Measurements from ENCODE around the gene TRAT1. TPM values are rescaled to one million over a fixed set of nuclear protein-coding genes. Genes with fewer than 3 reads are reported as not detected.

TRAT1 gene
- total RNA-seq, 2 donors from 2014 or later = 0.62 to 1.3 TPM

DNA sequence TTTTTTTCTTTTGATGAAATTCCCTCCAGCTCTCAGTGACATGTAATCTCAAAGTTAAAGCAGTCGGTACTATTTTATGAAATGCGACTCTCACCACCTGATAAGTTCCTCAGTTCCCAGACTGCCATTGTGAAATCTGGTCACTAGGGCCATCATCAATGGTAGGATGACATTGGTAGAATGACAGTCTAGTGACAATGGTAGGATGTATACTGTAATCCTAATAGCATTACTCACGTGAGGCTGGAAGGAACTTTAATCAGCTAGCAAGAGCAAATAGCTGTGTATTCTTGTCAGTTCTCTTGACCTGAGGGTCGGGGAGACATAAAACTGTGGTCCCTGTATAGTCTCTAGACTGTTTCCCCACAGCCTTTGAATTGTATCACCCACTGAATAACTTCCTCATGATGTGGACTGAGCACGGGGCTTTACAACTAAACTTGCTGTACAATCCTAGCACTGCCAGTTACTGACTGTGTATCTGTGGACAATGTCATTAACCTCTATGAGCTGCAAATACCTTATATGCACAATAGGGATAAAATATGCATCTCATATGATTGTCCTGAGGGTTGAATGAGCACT is 23.2 kb downstream of the TRAT1 start:
- DNase-seq (ENCODE audit: low spot score) = no peak
- intact Hi-C loops (cut with DNase I) = no loop called here

DNA sequence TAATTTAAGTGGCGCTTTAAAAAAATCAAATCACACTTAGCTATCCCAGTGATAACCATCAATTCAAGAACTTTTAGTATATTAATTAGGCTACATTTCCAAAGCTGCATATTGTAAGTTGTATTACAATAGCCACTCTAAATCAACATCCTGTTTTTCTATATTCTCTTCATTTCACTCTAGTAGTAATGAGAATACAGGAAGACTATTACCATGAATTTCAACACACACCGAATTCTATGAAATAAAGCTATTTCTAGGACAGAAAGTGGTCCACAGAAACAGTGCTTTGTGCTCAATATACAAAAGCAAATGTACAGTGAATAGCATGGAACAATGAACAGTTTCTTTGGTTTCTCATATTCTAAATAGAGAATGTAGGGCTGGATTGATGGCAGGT is 24.6 kb downstream of the TRAT1 start:
- intact Hi-C loops (cut with DNase I) = no loop called here
- no peak for DNase-seq (ENCODE audit: low spot score)

DNA sequence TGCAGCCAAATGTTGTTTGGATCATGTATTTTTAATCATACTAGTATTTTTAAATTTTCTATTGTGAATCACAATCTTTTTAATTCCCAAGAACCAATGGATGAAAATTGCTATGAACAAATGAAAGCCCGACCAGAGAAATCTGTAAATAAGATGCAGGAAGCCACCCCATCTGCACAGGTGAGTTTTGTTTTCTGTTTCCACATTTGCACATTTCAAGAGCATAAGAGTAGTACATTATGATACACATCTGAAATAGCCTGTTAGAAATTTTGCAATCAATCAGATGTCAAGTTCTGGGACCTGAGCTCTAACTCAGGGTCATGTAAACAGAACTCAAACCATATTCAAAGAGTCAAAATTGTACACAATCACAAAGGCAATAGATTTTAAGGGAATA is 26.5 kb downstream of the TRAT1 start:
- intact Hi-C loops (cut with DNase I) = no loop called here
- DNase-seq (ENCODE audit: low spot score) = no peak

DNA sequence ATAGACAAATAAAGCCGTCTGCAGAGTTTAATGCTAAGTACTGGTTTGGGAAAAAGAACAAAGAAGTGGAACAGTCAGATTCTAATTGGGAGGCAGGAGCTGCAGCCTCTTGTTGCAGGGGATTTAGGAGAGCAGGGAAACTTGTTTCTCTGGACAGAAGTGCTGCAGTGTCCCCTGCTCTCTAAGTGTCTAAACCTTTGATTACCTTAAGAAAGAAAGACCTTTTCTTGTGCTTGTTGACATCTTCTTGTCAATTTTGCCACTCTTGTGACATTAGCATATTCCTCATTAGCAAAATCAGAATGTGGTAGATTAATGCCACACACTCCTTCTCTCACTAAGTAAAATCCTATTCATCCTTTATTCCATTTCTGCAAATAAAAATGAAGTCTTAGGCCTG is 38.8 kb downstream of the TRAT1 start:
- intact Hi-C loops (cut with DNase I) = no loop called here
- no peak for DNase-seq (ENCODE audit: low spot score)

DNA sequence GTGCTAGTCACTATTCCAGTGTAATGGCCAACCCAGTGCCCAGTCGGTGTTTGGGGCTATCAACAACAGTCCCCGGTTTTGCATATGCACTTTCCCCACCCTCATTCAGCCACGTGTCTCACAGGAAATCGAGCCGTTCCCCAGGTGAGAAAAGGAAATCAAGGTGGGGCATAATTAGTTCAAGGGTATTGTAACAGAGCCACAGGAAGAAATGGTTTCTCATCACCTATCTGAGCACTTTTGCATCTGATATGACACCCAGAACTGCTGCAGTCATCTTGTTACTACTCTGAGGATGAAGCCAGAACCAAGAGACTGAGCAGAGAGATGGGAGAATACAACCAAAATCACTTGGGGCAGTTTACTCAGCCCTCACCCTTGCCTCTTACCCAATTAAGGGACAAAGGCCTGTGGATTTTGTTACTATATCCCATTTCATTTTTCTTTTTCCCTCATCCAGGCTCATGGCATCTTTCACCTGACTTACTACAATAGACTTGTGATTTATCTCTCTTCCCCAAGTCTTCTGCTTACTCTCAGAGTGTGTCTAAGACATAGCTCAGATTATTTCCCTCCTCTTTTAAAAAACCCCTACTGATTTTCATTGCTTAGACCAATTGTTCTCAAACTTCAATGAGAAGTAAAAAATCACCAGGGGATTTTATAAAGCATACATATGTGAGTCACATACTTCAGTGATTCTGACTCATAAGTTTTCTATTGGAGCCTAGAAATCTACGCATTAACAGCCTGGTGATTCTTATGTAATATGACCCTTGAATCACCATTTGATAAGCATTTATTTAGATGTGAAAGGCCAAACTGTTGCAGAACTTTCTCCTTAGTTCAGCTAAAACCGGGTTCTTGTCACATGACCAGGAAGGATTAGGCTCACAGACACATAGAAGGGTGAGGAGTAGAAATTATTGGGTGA is 40.5 kb downstream of the TRAT1 start:
- no peak for DNase-seq (ENCODE audit: low spot score)
- intact Hi-C loops (cut with DNase I) = no loop called here

DNA sequence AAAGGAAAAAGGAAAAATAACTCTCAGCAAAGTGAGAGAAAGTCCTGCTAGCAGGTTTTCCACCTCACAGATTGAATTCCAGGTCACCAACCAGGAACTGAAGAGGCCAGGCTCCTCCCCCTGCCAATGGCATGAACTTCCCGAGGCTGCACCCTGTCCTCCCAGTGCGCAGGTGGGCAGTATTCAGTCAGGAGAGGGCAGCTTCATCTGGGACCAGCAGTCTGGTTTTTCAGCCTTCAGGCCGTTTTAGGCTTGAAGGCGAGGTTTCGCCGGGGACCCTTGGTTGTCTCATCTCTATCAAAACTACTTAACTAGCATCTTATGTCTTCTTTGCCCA is 41.2 kb downstream of the TRAT1 start:
- no peak for DNase-seq (ENCODE audit: low spot score)
- intact Hi-C loops (cut with DNase I) = no loop called here

DNA sequence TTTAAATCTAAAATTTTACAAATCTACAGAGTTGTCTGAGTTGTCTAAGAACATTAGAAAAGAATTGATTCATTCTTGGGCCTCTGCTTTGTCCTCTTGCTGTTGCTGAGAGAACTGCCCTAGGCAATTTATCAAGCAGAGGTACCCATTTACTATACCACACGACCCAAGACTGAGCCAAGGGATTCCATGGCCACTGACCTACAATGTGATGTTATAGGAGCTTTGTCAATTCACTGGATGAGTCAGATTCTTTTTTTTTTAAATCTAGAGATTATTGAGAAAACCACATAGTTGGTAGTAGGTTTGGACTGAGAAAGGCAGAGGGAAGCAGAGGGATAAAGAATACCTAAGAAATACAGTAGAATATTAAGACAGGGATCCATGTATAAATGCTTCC is 55.3 kb downstream of the TRAT1 start:
- DNase-seq (ENCODE audit: low spot score) = no peak
- intact Hi-C loops (cut with DNase I) = no loop called here

DNA sequence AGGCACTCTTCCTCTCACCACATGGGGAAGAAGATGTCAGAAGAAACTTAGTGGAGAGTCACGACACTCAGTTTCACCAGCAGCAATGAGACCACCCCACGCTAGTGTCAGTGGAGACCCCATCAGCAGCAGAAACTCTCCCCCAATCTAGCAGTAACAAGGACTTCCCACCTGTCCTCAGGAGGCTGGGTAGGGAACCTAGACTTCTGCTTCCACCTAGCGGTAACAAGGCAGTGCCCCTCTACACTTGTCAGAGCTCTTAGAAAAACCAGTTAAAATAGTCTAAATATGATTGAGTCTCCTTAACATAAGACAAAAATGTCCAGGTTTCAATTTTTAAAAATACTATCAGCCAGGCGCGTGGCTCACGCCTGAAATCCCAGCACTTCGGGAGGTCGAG is 57.3 kb downstream of the TRAT1 start:
- no peak for DNase-seq (ENCODE audit: low spot score)
- intact Hi-C loops (cut with DNase I) = no loop called here

DNA sequence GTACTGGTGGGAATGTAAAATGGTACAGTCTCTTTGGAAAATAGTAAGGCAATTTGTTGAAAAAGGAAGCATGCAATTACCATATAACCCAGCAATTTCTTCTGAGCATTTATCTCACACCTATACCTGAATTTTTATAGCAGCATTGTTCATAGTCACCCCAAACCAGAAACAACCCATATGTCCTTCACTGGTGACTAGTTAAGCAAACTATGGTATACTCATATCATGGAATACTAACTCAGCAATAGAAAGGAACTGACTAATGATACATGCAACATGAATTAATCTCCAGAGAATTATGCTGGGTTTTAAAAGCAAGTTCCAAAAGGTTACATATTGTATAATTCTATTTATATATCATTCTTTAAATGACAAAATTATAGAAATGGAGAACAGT is 60.2 kb downstream of the TRAT1 start:
- intact Hi-C loops (cut with DNase I) = no loop called here
- DNase-seq (ENCODE audit: low spot score) = no peak

DNA sequence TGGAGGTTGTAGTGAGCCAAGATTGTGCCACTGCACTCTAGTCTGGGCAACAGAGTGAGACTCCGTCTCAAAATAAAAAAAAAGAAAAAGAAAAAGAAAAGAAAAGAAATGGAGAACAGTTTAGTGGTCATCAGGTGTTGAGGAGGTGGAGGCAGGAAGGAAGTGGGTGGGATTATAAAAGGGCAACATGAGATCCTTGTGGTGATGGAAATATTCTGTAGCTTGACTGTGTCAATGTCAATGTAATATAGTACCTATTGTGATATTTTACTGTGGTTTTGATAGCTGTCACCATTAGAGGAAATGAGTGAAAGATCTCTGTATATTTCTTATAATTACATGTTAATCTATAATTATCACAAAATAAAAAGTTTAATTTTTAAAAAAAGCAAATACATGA is 60.8 kb downstream of the TRAT1 start:
- DNase-seq (ENCODE audit: low spot score) = no peak
- intact Hi-C loops (cut with DNase I) = no loop called here

DNA sequence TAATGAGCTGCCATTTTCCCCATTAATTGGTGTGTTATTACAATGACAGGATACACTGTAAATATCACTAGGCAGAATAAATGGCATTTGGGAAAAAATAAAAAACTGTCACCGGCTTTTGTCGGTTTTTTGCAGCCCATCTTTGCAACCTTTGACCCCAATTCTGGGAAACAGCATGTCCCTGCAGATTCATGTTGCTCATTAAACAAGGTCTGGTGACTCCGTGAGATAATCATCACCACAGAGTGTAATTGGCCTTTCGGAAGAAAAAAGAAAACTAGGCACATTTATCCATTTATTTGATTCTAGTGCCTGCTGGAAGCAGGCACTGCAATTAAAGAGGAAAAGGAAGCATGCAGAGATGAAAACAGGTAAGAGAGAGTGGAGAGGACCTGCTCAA is 64.5 kb downstream of the TRAT1 start:
- DNase-seq (ENCODE audit: low spot score) = no peak
- intact Hi-C loops (cut with DNase I) = no loop called here

DNA sequence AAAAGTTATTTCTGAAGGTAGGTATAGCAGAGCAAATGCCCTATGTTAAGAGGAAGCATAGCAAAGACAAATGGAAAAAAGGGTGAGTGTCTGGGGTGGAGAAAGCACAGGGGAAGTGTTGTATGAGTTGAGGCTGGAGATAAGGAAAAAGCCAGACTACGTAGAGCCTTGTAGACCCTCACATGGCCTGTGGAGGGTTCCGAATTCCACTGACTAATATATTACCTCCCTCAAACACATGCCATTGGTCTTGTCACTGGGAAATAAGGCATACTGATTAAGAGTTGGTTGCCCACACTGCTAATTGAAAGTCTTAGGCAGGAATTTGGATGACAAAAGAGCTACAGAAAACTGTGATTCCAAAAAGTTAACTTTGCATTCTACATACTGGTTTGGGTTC is 65.2 kb downstream of the TRAT1 start:
- intact Hi-C loops (cut with DNase I) = no loop called here
- no peak for DNase-seq (ENCODE audit: low spot score)

DNA sequence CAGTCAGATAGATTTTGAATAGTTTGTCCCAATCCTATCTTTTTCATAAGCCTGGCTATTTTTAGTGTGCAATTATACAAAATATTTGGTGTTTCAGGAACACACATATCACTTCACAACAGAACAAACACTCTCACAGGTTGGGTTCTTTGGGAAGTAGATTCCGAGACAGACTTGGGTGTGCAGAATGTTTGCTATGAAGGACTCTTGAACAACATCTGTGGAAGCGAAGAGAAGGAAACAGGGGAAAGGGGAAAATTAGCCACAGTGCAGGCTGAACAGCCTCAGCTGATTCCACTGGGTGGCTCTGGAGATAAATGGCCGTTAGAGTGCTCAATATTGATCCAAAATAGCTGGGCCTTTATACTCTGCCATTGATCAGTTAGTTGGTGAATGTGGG is 69.2 kb downstream of the TRAT1 start:
- intact Hi-C loops (cut with DNase I) = no loop called here
- DNase-seq (ENCODE audit: low spot score) = no peak

DNA sequence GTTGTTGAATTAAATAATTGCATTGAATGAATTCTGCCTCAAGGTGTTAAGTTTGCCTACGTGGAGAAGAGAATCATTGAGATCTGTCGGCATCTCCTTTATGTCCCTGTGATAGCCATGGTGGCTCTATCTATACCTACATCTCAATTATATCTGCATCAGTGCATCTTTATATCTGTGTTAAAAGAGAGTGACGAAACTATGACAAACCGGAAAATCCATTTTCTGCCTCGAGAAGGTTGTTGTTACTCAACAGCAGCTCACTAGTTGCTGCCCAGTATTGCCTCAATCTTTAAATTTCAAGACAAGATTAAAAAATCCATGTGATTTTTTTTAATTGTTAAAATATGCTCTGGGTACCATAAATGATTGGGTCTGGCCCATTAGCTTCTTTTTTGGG is 72.4 kb downstream of the TRAT1 start:
- DNase-seq (ENCODE audit: low spot score) = no peak
- intact Hi-C loops (cut with DNase I) = no loop called here

DNA sequence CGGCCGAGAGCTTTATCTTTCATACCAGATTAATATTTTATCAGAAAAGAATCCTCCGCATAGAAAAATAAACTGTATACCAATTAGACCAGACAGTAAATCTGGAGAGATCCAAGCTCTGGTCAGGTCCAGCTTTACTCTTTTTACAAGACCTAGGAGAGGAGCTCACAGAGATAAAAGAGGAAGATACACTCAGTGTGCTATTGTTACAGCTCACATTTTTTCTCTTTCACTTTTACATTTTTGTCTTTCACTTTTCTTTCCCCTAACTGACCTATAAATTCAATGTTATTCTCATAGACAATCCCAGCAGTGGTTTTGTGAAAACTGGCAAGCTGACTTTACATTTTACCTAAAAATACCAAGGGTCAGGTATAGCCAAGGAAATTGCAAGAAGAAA is 75.3 kb downstream of the TRAT1 start:
- intact Hi-C loops (cut with DNase I) = no loop called here

DNA sequence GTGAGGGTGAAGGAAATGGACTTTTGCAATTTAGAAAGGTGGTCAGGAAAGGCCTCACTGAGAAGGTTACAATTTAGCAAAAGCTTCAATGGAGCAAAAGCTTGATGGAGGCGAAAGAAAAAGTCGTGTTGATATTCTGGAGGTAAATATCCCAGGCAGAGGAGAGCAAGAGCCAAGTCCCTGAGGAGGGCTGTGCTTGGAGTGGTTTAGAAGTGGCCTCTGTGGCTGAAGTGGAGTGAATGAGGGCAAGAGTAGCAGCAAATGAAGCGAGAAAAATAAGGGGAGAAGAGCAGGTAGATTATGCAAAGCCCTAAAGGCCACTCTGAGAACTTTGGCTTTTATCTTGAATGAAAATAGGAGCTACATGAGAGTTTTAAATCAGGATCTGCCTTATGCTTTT is 76.9 kb downstream of the TRAT1 start:
- intact Hi-C loops (cut with DNase I) = no loop called here
- DNase-seq (ENCODE audit: low spot score) = no peak

More for the DNA sequence above, 75.3 kb downstream of the TRAT1 start:
- no peak for DNase-seq (ENCODE audit: low spot score)

Other genes starting within 250 kb of the TRAT1 start
- 1 to 10 TPM; 2.9 to 3.5 TPM for gene CIP2A, start 233.3 kb upstream of the TRAT1 start, total RNA-seq
- gene DZIP3, start 233.1 kb upstream of the TRAT1 start, total RNA-seq = 10 to 100 TPM; 11.8 to 19.5 TPM
- gene RETNLB, start 65.4 kb upstream of the TRAT1 start, total RNA-seq = not detected
- not detected for gene GUCA1C, start 131.1 kb downstream of the TRAT1 start, total RNA-seq